Skeletal muscle cell (primary cell): Measurements from ENCODE around the gene HOXC13.

ENCODE experiments used
- DNase-seq: peaks from one replicate; pipeline ENCODE4 v3.0.0-alpha.2; 2010; ENCODE audit warnings: low read depth
- H3K4me3 ChIP-seq: 2 replicates; pipeline ENCODE4 v1.5.1; 2011; ENCODE audit warnings: low read depth, mild to moderate bottlenecking, control low read depth, low read length, moderate library complexity

Gene HOXC13

DNA sequence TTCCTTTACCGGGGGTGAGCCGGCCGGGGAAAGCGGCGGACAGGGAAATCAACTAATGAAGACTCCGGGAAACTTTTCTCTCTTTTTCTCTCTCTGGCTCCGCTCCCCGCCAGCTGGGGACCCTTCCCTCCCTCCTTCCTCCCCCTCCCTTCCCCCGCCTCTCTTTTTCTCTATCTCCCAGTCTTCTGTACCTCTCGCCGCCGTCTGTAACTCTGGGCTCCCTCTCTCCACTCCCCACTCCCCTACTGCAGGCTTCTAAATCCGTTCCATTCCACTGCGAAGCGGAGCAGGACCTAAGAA is 27.4 kb downstream of the HOXC13 start:
- peak overlapping the region; percentile 74 for H3K4me3 ChIP-seq
- DNase-seq, result no peak

DNA sequence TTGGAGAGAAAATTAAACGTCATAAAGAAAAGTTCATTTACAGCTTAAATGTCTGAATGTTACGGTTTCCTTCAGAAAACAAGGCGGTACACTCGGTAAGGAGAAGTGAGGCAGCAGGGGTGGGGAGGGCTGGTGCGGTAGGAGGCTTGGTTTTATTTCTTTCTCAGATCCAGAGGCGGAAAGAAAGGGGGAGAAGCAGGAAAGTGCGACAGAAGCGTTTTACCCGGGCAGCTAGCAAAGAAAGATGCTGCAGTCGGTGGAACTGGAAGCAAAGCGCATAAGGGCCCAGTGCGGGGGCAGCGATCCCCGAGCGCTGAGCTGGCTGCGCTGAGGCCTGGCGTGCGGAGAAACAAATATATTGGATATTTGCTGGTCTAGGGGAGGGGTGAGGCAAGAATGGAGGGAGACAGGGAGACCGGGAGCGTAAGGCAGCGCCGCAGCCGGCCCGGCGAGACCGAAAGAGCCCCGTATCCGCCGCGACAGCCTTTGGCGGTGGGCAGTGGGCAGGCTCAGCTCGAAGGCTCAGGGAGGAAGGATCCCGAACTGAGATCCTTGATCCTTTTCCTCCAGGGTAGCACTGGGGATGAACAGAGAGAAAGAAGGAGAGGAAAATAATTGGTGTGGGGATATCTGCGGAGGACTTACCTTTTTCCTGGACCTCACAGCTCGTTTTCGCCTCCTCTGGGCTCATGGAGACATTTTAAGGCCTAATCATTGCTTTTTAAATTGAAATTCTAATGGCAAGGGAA is 27.9 kb downstream of the HOXC13 start:
- peak overlapping the region; percentile 74 for H3K4me3 ChIP-seq
- no peak for DNase-seq

DNA sequence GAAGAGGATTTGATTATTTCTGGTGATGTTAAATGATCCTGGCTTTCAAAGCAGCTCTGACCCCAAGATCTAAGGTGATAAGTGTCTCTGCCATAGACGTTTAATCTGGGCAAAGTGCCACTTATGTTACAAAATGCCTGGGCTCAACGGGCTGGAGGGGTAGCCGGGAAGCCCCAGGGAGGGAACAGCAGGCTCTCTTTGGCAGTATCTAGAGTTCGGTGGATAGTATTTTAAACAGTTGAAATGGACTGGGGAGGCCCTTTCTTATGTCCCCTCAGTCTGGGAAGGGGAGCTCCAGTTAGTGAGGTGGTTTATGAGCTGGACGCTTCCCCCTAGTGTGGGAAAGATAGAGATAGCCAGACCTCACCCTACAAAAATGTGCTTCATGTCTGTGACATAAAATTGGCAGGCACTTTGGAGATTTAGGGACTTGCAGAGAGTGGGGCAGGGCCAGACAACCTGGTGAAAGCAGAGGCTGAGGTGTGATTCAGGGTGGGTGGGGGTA is 28.8 kb downstream of the HOXC13 start:
- no peak for DNase-seq
- peak overlapping the region; percentile 74 for H3K4me3 ChIP-seq

DNA sequence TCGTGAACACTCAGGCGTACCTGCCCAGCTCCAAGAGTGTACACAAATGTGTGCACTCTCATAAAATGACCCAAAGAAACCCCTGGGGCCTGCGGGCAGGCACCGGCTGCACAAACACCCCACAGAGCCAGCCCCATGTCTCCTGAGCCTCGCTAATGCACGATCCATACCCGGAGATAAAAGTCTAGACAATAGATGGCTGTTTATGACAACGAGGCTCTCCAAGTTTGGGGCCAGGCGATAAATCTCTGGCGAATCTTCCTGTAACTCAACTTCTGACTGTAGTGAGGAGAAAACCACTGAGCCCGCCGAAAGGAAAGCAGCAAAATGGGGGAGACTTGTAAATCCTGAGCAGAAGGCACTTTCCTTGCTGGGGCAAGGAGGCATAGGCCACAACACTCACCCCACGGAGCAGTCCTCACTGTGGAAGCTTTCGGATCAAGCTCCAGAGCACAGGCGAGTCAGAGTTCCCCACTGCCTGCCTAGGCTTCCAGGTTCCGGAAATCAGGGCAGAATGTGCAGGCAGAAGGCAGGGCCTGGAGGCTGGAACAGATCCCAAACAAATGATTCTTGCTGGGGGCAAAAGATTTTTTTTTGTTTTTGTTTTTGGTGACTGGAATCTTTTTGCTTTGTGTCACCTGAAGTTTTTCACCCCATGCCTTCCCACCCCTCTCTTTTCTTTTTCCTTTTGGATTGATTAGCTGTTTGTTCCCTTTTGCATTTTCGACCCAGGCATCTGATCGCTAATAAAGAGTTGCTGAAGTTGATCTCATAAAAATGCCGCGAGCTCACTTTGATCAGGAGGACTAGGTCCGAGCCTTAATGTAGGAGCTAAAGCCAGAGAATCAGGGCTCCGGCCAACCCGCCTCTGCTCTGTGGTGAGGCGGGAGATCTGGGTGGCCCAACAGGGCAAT is 29.8 kb downstream of the HOXC13 start:
- no peak for DNase-seq
- peak overlapping the region; percentile 74 for H3K4me3 ChIP-seq

DNA sequence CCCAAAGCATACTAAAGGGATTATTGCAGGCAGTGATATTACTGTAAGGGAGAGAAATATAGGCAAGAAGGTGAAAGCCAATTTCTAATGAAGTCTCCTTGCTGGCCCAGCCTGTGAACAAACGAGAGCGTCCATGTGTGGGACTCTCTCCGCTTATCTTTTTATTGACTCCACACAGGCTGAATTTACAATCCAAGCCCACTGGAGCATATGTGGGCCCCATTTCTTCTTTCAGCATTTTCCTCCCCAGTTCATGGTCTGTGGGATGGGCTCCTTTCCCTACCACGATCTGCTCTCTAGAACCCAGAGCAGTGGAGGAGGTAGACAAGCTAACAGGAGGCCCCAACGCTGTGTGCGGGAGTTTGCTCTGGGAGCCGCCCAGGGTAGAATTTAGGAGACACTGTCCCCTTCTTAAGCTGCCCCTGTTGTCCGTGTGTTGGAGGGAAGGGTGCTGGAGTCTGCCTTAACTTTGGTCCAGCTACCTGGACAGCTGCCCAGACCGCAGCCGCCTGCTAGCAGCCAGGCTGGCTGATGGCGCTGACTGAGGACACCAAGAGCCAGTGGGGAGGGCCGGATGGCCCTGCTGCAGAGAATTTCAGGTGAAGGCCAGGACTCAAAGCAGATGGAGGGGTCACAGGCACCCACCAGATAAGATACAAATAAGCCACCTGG is 31.1 kb downstream of the HOXC13 start:
- no peak overlapping the region for H3K4me3 ChIP-seq
- no peak for DNase-seq

DNA sequence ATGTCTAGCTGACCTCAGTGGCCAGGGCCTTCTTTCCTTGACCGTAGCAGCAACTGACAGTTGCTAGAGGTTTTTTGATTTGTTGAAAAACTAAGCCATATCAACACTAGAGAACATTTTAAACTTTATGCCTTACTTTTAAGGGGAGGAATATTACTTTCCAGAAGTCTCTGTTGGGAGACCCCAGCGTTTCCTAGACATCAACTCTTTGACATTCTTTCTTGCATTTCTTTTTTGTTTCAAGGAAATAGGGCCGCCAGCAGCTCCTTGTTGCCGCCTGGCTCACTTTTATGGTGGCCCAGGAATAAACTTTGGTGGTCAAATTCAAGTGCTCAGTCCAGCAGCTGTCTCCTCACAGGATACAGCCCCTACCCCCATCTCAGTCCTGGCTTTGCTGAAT is 31.8 kb downstream of the HOXC13 start:
- no peak overlapping the region for H3K4me3 ChIP-seq
- no peak for DNase-seq

DNA sequence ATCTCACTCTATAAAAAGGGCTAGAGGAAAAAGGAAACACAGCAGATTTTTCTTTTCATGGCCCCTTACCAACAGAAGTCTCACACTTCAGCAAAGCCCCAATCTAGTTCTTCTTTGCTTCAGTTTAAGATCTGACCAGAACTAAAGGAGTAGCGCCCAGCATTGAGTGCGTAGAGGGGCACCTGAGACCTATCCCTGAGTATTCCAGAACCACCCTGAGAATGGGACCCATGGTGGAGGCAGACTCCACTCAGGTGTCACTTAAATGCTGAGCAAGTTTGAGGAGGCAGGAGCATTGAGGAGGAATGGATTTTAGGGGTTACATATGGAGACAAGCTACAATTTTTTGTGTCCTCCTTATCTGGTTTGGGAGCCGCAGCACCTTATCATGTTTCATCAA is 32.5 kb downstream of the HOXC13 start:
- DNase-seq, result no peak

DNA sequence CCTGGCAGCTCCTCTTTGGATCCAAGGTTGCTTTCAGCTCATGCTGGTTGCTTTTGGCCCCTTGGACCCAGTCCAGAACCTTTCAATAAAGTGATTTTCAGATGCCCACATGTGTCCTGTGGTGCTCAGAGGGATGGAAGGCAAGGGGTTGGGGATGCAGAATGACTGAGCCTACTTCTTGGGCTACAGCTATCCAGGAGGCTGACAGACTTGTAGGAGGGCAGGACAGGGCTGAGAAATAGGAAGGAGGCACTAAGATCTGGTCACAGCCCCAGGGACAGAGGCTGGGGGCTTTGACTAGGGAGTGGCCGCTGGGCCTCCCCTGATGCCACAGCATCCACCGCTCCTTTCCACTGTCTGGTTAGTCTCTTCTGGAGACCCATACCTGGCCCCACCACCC is 33.1 kb downstream of the HOXC13 start:
- no peak for DNase-seq
- no peak overlapping the region for H3K4me3 ChIP-seq

More for the DNA sequence above, 32.5 kb downstream of the HOXC13 start:
- no peak overlapping the region for H3K4me3 ChIP-seq

DNA sequence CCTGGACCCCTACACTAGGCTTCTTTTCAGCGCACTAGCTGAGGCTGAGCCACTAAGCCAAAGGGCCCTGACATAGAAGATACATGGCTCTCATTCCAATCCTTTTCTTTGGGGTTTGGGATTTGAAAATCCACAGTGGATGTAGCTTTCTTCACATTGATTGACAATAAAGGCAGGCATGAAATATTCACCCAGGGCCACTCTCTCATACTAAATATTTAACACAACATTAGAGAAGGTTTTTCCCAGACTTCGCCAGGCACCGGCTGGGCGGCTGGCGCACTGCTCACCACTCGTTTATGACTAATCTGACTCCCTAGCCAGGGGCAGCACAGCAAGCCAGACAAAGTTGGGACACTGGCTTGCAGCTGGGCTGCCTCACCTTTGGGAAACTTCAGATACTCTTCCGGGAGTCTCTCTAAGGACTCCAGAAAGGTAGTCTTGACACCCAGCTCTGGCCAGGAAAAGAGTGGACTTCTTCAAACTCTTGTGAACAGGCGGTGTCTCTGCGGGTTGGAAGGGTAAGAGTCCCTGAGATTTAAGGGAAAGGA is 33.6 kb downstream of the HOXC13 start:
- peak overlapping the region; percentile 75 for H3K4me3 ChIP-seq
- no peak for DNase-seq

DNA sequence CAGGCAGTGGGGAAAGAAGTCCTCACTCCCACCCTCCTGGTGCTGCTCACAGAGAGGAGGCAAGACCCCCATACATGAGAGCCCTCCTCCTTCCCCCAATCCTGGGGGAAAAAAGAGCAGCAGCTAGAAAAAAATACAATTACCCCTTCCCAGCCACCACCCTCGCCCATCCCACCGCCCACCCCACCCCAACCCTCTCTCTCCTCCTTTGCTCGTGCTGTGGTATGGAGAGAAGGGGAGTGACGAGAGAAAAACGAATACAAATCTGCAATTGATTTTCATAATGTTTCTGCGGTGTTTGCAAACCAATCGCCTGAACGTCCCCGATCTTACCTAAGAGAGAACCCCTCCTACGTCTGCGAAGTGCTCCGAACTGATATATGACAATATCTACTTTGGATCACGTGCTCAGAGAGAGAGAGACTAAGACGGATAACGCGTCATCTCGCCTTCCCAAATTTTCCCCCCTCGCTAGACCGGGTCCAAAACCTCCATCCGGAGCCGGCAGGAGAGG is 34.1 kb downstream of the HOXC13 start, which contains the start of gene HOXC11:
Gene HOXC11 (plus strand): TSS at position 405 of the 514 bp plus-strand sequence. CDS start 116 bp downstream, outside the sequence.
- peak within 1 kb of the TSS; percentile 75 for H3K4me3 ChIP-seq
- no peak for DNase-seq

DNA sequence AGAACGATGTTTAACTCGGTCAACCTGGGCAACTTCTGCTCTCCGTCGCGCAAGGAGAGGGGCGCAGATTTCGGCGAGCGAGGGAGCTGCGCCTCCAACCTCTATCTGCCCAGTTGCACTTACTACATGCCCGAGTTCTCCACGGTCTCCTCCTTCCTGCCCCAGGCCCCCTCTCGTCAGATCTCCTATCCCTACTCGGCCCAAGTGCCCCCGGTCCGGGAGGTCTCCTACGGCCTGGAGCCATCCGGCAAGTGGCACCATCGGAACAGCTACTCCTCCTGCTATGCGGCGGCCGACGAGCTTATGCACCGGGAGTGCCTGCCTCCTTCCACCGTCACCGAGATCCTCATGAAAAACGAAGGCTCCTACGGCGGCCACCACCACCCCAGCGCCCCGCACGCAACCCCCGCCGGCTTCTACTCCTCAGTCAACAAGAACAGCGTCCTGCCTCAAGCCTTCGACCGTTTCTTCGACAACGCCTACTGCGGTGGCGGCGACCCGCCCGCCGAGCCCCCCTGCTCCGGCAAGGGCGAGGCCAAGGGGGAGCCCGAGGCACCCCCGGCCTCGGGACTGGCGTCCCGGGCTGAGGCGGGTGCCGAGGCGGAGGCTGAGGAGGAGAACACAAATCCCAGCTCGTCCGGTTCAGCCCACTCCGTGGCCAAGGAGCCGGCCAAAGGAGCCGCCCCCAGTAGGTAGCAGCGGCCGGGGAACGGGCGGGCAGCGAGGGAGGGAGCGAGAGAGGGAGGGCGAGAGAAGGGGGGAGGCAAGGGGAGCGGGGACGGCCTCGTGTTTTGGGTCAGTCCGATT is 34.8 kb downstream of the HOXC13 start:
- no peak for DNase-seq
- peak overlapping the region; percentile 75 for H3K4me3 ChIP-seq

DNA sequence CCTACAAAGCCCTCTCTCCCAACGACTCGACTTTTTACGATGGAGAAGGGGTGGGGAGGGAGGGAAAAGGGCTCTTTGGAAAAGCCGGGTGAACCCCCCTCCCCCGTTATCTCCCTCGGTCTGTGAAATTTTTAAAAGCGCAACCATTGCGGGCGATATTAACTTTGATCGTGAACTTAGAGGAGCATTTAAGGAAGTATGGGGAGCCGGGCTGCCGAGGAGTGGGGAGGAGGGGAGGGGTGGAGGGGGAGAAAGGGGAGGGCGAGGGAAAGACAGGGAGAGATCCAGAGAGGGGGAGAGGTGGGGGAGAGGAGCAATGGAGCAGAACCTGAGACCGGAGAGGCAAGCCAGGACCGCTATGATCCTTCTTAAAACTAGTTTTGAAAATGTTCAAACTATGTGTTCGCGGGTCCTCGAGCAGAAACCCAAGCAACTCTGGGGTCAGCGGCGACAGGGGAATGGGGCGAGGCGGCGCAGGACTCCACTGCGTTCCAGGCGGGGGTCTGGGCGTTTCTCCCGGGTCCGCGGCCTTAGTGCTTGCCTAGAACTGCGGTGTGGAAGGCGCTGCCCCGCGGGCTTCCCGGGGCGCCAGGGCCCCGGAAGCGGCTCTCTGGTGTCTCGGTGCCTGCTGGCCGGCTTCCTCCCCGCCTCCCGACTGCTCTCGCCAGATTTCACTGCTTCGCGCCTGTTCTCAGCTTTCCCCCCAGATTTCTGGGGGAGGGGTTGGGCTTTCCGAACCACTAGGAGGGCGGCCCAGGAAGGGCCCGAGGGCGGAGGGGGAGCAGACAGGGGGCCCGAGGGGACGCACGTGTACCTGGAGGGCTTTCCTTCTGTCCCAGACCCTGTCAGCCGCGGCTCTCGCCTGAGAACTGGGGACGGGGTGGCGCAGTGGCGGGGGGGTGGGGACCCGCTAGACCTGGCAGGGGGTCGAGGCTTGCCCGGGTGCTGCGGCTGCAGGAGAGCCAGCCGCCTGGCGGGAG is 35.7 kb downstream of the HOXC13 start, which contains the start of gene HOTAIR:
Gene HOTAIR (minus strand): TSS at position 871 of the 980 bp plus-strand sequence.
- H3K4me3 ChIP-seq, result peak within 1 kb of the TSS; percentile 75
- DNase-seq, result no peak

DNA sequence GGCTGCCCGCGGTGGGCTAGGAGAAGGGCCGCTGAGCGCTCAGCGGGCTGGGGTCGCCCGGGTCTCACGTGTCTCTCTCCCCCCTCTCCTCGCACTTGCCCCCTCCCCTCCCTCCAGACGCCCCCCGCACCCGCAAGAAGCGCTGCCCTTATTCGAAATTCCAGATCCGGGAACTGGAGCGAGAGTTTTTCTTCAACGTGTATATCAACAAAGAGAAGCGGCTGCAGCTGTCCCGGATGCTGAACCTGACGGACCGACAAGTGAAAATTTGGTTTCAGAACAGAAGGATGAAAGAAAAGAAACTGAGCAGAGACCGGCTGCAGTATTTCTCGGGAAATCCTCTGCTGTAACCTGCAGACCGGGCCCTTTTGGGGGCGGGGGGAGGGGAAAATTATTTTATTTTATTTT is 36.4 kb downstream of the HOXC13 start:
- peak overlapping the region; percentile 75 for H3K4me3 ChIP-seq
- no peak for DNase-seq

DNA sequence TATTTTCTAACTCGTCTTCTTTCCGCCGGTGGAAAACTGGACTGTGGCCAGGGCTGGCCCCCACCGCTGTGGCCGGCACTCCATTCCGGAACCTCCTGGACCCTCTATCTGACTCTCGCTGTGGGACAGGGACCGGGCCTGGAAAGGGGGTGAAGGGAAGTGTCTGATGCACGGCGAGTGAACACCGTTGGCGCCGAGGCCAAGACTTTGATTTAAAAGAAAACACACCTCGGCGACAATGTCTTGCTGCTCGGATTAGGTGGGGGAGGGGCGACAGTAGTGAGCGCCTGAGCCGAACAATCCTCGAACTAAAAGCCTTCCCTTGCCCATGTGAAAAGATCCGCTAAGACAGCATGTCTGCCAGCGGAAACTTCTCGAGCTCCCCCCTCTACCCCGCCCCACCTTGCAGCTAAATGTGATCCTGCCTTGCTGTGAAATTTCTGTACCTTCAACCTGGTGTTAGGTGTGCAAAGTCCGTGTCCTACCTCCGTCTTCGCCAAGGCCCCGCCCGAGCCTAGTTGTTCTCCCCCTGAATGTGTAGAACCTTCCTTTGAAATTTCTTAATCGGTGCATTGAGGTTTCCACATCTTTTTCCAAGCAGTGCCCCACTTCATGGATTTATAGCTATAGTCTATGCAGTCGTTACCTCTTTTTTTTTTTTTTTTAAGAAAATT is 37.0 kb downstream of the HOXC13 start:
- DNase-seq, result no peak
- peak overlapping the region; percentile 75 for H3K4me3 ChIP-seq

DNA sequence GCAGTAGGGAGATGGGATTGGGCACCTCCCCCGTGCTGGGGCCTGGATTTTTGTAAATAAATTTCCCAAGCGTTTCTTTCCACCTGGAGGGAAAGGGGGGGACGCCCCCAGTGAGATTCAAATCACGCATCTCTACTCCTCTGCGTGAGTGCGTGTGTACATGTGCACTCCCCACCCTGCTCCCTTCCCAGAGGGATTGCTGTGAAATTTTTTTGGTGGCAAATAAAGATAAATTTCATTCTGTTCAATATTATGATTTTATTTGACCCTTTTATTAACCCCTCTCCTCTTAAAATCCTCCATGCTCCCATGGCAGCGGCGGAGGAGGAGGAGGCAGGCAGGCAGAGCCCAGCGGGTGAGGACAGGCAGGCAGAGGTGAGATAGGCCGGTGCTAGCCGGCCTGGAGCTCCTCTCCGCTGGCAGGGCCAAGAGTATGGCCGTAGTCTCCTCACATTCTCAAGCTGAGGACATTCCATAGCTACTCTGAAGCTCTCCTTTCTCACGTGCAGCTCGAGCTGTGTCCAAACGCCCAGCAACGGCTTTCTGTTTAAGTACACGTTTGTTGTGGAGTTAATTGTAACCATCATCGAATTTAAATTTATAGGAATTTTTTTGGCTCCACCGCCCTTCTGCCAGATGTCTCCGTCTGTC is 37.7 kb downstream of the HOXC13 start:
- H3K4me3 ChIP-seq, result peak overlapping the region; percentile 75
- DNase-seq, result no peak

DNA sequence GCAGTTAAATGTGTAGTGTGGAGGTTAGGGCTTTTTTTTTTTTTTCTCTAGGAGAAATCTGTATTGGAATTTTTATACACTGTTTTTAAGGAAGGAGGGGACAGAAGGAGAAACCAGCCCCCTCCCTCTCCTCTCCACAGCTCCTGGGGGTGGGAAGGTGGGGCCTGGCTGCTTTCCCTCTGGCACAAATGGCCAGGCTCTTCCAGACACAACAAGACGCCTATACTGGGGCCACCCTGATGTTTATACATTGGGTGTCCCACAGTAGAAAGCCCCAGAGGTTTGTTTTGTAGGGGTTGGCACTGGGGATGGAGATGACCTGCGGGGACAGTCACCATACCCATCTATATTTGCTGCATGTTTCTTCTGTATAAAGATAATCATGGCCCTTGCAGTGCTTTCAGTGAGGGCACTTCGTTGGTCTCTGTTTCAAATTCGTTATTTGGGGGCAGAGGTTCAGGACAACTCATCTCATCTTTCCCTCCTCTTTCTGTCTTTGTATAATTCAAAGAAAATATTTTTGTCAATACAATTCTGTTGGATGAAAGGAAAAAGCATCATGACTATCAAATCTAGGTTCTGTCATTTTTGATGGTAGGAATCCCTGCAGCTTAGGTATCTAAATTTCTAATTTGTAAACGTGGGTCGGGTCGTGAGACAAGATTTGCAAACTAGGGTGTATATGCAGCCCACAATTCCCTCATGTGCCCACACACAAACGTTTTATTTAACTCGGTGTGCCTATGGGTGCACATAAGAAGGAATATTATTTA is 38.4 kb downstream of the HOXC13 start:
- DNase-seq, result no peak
- H3K4me3 ChIP-seq, result peak overlapping the region; percentile 75
